ES-I3 (cell line): ENCODE measurements around the gene CBY1.

ENCODE experiments used
- H3K36me3 ChIP-seq: 2 replicates; pipeline ENCODE4 v1.6.1; 2013; ENCODE audit warnings: mild to moderate bottlenecking, low read length, control low read depth, moderate library complexity; ENCODE audit not compliant: insufficient read depth
- H3K4me1 ChIP-seq: 2 replicates; pipeline ENCODE4 v1.6.1; 2013; ENCODE audit warnings: mild to moderate bottlenecking, control low read depth, low read length; ENCODE audit not compliant: insufficient read depth
- H3K9ac ChIP-seq: 2 replicates; pipeline ENCODE4 v1.6.1; 2013; ENCODE audit warnings: low read depth, mild to moderate bottlenecking, low read length, moderate library complexity
- H3K9me3 ChIP-seq: 2 replicates; pipeline ENCODE4 v1.6.1; 2013; ENCODE audit warnings: mild to moderate bottlenecking, low read length, moderate library complexity; ENCODE audit not compliant: control insufficient read depth, insufficient read depth

Gene CBY1

DNA sequence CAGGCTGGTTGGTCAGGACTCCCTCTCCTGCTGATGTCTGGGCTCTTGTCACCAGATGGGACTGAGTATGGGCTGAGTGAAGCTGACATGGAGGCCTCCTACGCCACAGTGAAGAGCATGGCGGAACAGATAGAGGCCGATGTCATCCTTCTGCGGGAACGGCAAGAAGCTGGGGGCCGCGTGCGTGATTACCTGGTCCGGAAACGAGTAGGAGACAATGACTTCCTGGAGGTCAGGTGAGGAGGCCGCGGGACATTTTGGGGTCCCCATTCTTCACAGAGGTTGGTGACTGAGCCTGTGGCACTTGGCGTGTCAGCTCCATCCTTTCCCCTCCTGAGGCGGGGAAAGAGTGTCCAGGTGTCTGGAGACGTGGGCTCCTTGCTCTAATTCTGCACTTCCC is 59.4 kb downstream of the CBY1 start:
- H3K4me1 ChIP-seq: peaks cover 29% of the 10 kb centered on the region
- H3K9ac ChIP-seq: no peak overlapping the region
- peaks cover 8% of the 10 kb centered on the region for H3K36me3 ChIP-seq
- no peaks in the 10 kb centered on the region for H3K9me3 ChIP-seq

DNA sequence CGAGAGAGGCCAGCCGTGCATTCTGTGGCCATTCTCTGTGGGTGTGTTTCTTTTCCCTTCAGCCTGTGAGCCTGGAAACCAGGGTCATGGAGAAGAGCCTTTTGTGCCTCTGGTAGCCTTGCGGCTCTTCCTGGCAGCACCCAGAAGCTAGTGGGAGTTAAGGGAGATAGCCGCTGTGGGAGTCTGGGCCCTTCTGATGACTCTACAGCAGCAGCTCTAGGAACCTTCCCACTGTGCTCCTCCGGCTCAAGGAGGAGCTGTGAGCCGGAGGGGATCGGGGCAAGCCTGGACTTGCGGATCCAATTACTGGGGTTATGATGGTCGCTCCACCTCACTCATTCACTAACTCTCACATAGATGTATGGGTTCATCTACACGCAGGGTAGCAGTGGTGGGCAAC is 59.8 kb downstream of the CBY1 start:
- Histone ChIP-seq H3K36me3 (peaks cover 8% of the 10 kb centered on the region), H3K9me3 (no peaks in the 10 kb centered on the region), H3K9ac (no peak overlapping the region), H3K4me1 (peaks cover 29% of the 10 kb centered on the region)

DNA sequence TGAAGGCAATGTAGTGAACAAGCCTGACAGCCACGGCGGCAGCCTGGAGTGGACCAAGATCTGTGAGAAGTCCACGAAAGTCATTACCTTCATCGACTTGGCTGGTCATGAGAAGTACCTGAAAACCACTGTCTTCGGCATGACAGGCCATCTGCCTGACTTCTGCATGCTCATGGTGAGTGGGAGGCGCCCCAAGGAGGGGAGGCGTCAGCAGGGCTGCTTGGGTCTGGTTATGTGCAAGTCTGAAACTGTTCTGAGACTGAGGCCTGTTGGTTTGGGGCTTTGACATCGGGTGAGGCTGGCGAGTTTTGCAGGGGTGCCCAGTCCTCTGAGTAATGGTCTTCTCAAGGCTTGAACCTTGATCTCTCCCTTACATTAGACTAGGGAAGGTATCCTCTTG is 60.4 kb downstream of the CBY1 start:
- H3K4me1 ChIP-seq: peaks cover 29% of the 10 kb centered on the region
- H3K36me3 ChIP-seq: peaks cover 13% of the 10 kb centered on the region

GRCh38 chr22:38717244-38717643 is 60.8 kb downstream of the CBY1 start:
- Histone ChIP-seq H3K9me3 (no peaks in the 10 kb centered on the region), H3K36me3 (peaks cover 13% of the 10 kb centered on the region), H3K9ac (no peak overlapping the region), H3K4me1 (peaks cover 26% of the 10 kb centered on the region)

More for the DNA sequence above, 60.4 kb downstream of the CBY1 start:
- Histone ChIP-seq H3K9ac (no peak overlapping the region), H3K9me3 (no peaks in the 10 kb centered on the region)

GRCh38 chr22:38718414-38718813 is 62.0 kb downstream of the CBY1 start:
- H3K4me1 ChIP-seq: peaks cover 14% of the 10 kb centered on the region
- no peak overlapping the region for H3K9ac ChIP-seq
- no peaks in the 10 kb centered on the region for H3K9me3 ChIP-seq
- H3K36me3 ChIP-seq: peaks cover 19% of the 10 kb centered on the region

GRCh38 chr22:38719196-38719595 is 62.8 kb downstream of the CBY1 start:
- Histone ChIP-seq H3K9ac (no peak overlapping the region), H3K4me1 (peaks cover 9% of the 10 kb centered on the region; the same call in 1 of the 2 replicates), H3K36me3 (peaks cover 23% of the 10 kb centered on the region), H3K9me3 (no peaks in the 10 kb centered on the region)

- Histone ChIP-seq H3K36me3 (peaks cover 33% of the 10 kb centered on the region), H3K9ac (no peak overlapping the region), H3K9me3 (no peaks in the 10 kb centered on the region), H3K4me1 (peaks cover 3% of the 10 kb centered on the region; the same call in 1 of the 2 replicates)
These were observed 63.9 kb downstream of the CBY1 start for GRCh38 chr22:38720350-38720749.

- Histone ChIP-seq H3K36me3 (peaks cover 35% of the 10 kb centered on the region), H3K9ac (no peak overlapping the region), H3K9me3 (no peaks in the 10 kb centered on the region), H3K4me1 (peaks cover 3% of the 10 kb centered on the region; the same call in 1 of the 2 replicates)
These were observed 65.1 kb downstream of the CBY1 start for GRCh38 chr22:38721551-38721950.
